Measurements from ENCODE around the gene CHRNA4.

The CHRNA4 gene

GRCh38 chr20:63297371-63297781 lies 63.8 kb downstream of the CHRNA4 start:
- no peak for DNase-seq (ENCODE audit: low read depth)
- H3K4me3 ChIP-seq (ENCODE audit: low read depth, low read length): no peak overlapping the region
- TF ChIP-seq, protein P1, sequence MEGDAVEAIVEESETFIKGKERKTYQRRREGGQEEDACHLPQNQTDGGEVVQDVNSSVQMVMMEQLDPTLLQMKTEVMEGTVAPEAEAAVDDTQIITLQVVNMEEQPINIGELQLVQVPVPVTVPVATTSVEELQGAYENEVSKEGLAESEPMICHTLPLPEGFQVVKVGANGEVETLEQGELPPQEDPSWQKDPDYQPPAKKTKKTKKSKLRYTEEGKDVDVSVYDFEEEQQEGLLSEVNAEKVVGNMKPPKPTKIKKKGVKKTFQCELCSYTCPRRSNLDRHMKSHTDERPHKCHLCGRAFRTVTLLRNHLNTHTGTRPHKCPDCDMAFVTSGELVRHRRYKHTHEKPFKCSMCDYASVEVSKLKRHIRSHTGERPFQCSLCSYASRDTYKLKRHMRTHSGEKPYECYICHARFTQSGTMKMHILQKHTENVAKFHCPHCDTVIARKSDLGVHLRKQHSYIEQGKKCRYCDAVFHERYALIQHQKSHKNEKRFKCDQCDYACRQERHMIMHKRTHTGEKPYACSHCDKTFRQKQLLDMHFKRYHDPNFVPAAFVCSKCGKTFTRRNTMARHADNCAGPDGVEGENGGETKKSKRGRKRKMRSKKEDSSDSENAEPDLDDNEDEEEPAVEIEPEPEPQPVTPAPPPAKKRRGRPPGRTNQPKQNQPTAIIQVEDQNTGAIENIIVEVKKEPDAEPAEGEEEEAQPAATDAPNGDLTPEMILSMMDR (IDR thresholded peaks at IDR 0.05; ENCODE audit: low read depth, low read length): no peak
- no peak for TF ChIP-seq MAX (IDR thresholded peaks at IDR 0.05; ENCODE audit: low read depth, low read length)
- TF ChIP-seq MYC (IDR thresholded peaks at IDR 0.05; ENCODE audit: low read depth, low read length): no peak
- no peak for TF ChIP-seq POLR2A (IDR thresholded peaks at IDR 0.05; ENCODE audit: extremely low read depth, insufficient read length)

DNA sequence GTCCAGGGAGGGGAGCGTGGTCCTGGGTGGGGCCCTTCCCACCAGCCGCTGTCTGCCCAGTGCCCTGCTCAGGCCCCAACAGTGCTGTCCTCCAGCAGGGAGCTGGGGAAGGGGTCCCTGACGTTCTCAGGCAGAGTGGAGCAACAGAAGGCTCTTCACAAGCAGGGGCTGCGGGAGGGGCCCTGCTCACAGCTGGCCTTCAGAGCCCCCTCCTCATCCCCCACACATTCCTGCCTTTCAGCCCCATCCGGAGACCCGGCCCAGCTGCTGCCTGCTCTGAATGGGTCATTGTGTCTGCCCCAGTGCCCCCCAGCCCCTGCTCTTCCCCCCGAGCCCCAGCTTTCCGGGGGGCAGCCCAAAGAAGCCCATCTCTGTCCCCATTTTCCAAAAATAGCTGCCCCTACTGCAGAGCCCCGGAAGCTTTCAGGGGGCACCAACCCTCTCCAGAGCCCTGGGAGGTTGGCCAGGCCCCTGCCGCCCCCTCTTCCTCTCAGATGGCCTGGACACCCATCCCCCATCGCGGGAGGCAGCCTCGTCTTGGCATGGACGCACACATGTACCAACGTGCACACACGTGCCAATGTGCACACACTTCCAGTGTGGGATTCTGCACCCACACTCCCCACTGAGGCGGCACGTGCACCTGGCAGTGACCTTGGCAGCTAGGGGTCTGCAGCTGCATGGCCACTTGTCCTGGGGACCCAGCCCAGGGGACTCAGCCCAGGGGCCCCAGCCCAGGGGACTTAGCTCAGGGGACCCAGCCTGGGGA lies 64.4 kb downstream of the CHRNA4 start:
- no peak for TF ChIP-seq MYC (IDR thresholded peaks at IDR 0.05; ENCODE audit: low read depth, low read length)
- TF ChIP-seq MAX (IDR thresholded peaks at IDR 0.05; ENCODE audit: low read depth, low read length): no peak
- TF ChIP-seq POLR2A (IDR thresholded peaks at IDR 0.05; ENCODE audit: extremely low read depth, insufficient read length): no peak
- TF ChIP-seq, protein P1 (IDR thresholded peaks at IDR 0.05; ENCODE audit: low read depth, low read length): no peak
- DNase-seq (ENCODE audit: low read depth): no peak
- H3K4me3 ChIP-seq (ENCODE audit: low read depth, low read length): no peak overlapping the region

DNA sequence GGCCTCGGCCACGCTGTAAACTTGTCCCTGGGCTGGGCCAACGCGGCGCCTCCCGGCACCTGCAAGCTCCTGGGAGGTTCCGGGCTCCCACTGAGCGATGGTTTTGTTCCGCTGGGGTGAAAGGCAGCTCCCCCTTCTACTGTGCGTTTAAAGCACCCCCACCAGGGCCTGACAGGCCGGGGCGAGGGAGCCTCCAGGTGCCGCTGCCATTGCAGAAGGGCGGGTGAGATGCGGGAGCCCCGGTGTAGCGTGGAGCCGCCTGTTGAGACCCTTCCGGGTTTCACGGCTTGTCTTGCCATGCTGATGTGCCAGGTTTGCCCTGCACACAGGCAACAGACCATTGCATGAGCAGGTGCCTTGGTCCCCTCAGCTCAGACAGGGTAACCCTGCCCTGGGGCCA lies 65.3 kb downstream of the CHRNA4 start:
- DNase-seq (ENCODE audit: low read depth): no peak
- H3K4me3 ChIP-seq (ENCODE audit: low read depth, low read length): no peak overlapping the region
- TF ChIP-seq MAX (IDR thresholded peaks at IDR 0.05; ENCODE audit: low read depth, low read length): no peak
- no peak for TF ChIP-seq MYC (IDR thresholded peaks at IDR 0.05; ENCODE audit: low read depth, low read length)
- no peak for TF ChIP-seq POLR2A (IDR thresholded peaks at IDR 0.05; ENCODE audit: extremely low read depth, insufficient read length)
- TF ChIP-seq, protein P1 (IDR thresholded peaks at IDR 0.05; ENCODE audit: low read depth, low read length): no peak

GRCh38 chr20:63295422-63295821 lies 65.7 kb downstream of the CHRNA4 start:
- H3K4me3 ChIP-seq (ENCODE audit: low read depth, low read length): no peak overlapping the region
- no peak for DNase-seq (ENCODE audit: low read depth)
- TF ChIP-seq, protein P1 (IDR thresholded peaks at IDR 0.05; ENCODE audit: low read depth, low read length): peak; percentile 9
- TF ChIP-seq MAX (IDR thresholded peaks at IDR 0.05; ENCODE audit: low read depth, low read length) (no peak), POLR2A (IDR thresholded peaks at IDR 0.05; ENCODE audit: extremely low read depth, insufficient read length) (no peak)

DNA sequence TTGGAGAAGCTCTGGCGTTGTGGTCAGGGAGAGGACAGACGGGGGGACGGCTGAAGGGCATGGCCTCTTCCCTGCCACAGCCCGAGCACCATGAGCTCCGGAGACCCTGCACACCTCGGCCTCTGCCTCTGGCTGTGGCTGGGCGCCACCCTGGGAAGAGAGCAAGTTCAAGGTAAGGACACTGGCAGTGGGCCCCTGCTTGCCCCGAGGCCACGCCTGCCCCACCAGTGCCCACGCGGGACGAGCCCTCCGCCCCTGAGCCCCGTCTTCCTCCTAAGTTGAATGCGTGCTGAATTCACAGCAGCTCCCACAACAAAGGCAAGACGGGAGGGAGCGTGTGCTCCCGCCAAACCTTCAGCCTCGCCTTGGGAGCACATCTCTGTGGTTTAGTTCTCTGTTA lies 66.1 kb downstream of the CHRNA4 start:
- TF ChIP-seq MYC (IDR thresholded peaks at IDR 0.05; ENCODE audit: low read depth, low read length) (no peak), MAX (IDR thresholded peaks at IDR 0.05; ENCODE audit: low read depth, low read length) (no peak), POLR2A (IDR thresholded peaks at IDR 0.05; ENCODE audit: extremely low read depth, insufficient read length) (no peak)
- TF ChIP-seq, protein P1 (IDR thresholded peaks at IDR 0.05; ENCODE audit: low read depth, low read length): no peak
- H3K4me3 ChIP-seq (ENCODE audit: low read depth, low read length): no peak overlapping the region
- DNase-seq (ENCODE audit: low read depth): no peak
